K562 (cell line): ENCODE measurements around the gene USHBP1. TPM values are rescaled to one million over a fixed set of nuclear protein-coding genes. Genes with fewer than 3 reads are reported as not detected.

Source experiments
- ATAC-seq: fragments of 200-7000 bp; cut with Tn5 transposase; 3 replicates; pipeline ENCODE4 v1.9.1; 2020; ENCODE audit warnings: moderate library complexity
- BruUV-seq: library from RNA; stranded (reverse); fragments of 400-500 nt; replicated peaks from 2 replicates; lab custom pipeline; 2021; lab: Mats Ljungman, UMichigan
- CTCF ChIA-PET: fragments of 300-600 bp; formaldehyde crosslinking; extraction: SDS; loops from one replicate; lab custom pipeline; 2021; ENCODE audit warnings: low intra/inter-chr PET ratio; lab: Yijun Ruan, JAX
- POLR2A ChIA-PET: fragments of 300-600, 350-650 bp; sonication (Branson Sonifier 250); formaldehyde crosslinking; extraction: SDS; loops from one replicate; lab custom pipeline; 2021; ENCODE audit warnings: antibody characterized with exemption, inconsistent platforms; lab: Yijun Ruan, JAX
- DNase-seq, 4 experiments: peaks; one replicate each; pipeline versions ENCODE4 v3.0.0 to v3.0.0-alpha.2; 2011 to 2018; ENCODE audit warnings: low spot score in 3 of 4, mixed read lengths in 3 of 4; ENCODE audit errors: extremely low read depth in 1 of 4
- FAIRE-seq: peaks from 2 replicates; lab custom pipeline; 2011; peaks lifted over from hg19 to GRCh38; lab: Jason Lieb, UNC
- H2AFZ ChIP-seq: 2 replicates; pipeline ENCODE4 v1.6.0; 2011; ENCODE audit warnings: low read depth, low read length, control low read depth, inconsistent platforms
- H3K27ac ChIP-seq: fragments of 200-600 bp; 3 replicates; pipeline ENCODE4 v1.8.0; 2011; ENCODE audit warnings: low read depth, mild to moderate bottlenecking, control low read depth, inconsistent platforms, low read length, moderate library complexity, mixed read lengths; ENCODE audit errors: extremely low read depth
- H3K27me3 ChIP-seq, 2 experiments: fragments of 300-600 bp in 1 of 2; 2 replicates in 1 of 2; 3 replicates in 1 of 2; pipeline versions ENCODE4 v1.6.0 to v1.8.0; 2011; ENCODE audit warnings: inconsistent platforms in 2 of 2, low read length in 2 of 2, mild to moderate bottlenecking in 1 of 2, mixed read lengths in 1 of 2, moderate library complexity in 1 of 2; ENCODE audit not compliant: control insufficient read depth in 2 of 2, insufficient read depth in 2 of 2
- H3K36me3 ChIP-seq: fragments of 300-600 bp; 3 replicates; pipeline ENCODE4 v1.8.0; 2011; ENCODE audit warnings: mild to moderate bottlenecking, low read length, inconsistent platforms; ENCODE audit not compliant: control insufficient read depth, insufficient read depth
- H3K4me1 ChIP-seq, 2 experiments: fragments of 200-600 bp in 1 of 2; replicated peaks in 1 of 2; 2 replicates in 1 of 2; 3 replicates in 1 of 2; pipeline versions ENCODE4 v1.5.1 to v1.8.0; 2011; ENCODE audit warnings: inconsistent platforms in 2 of 2, low read length in 2 of 2, mild to moderate bottlenecking in 1 of 2, mixed read lengths in 1 of 2, moderate library complexity in 1 of 2; ENCODE audit not compliant: control insufficient read depth in 2 of 2, insufficient read depth in 2 of 2
- H3K4me2 ChIP-seq: 2 replicates; pipeline ENCODE4 v1.6.1; 2011; ENCODE audit warnings: low read length, control low read depth, inconsistent platforms, mixed read lengths; ENCODE audit not compliant: insufficient read depth
- H3K4me3 ChIP-seq: fragments of 200-600 bp; sonication (generic), shearing (Covaris generic); 2 replicates; pipeline ENCODE4 v1.5.1; 2016; ENCODE audit warnings: control low read depth, inconsistent platforms
- H3K79me2 ChIP-seq: fragments of 200-600 bp; 3 replicates; pipeline ENCODE4 v1.8.0; 2011; ENCODE audit warnings: low read length, inconsistent platforms; ENCODE audit not compliant: control insufficient read depth, insufficient read depth
- H3K9ac ChIP-seq, 2 experiments: 2 replicates each; pipeline versions ENCODE4 v1.6.0 to v1.6.1; 2011; ENCODE audit warnings: low read depth in 2 of 2, low read length in 2 of 2, control low read depth in 1 of 2, inconsistent platforms in 1 of 2, mild to moderate bottlenecking in 1 of 2, mixed read lengths in 1 of 2; ENCODE audit not compliant: insufficient read depth in 1 of 2
- H3K9me1 ChIP-seq: one replicate; pipeline ENCODE4 v1.6.0; 2011; ENCODE audit warnings: inconsistent platforms, mild to moderate bottlenecking, low read length, moderate library complexity; ENCODE audit not compliant: control insufficient read depth, insufficient read depth
- H3K9me3 ChIP-seq: replicated peaks from 2 replicates; pipeline ENCODE4 v1.5.1; 2011; ENCODE audit warnings: low read depth, low read length, inconsistent platforms; ENCODE audit not compliant: control insufficient read depth, insufficient read depth
- H4K20me1 ChIP-seq: replicated peaks from 2 replicates; pipeline ENCODE4 v1.6.1; 2011; ENCODE audit warnings: low read length, inconsistent platforms, mixed read lengths; ENCODE audit not compliant: control insufficient read depth, insufficient read depth
- BRCA1 ChIP-seq, 2 experiments: fragments of 450-650 bp in 1 of 2; sonication (generic) in 1 of 2; formaldehyde crosslinking in 1 of 2; IDR thresholded peaks; 2 replicates each; pipeline versions ENCODE4 v1.5.0 to v1.6.1; 2017 to 2020; ENCODE audit warnings: mild to moderate bottlenecking in 1 of 2, missing genetic modification reagents in 1 of 2
- CEBPG ChIP-seq, 3 experiments: fragments of 200-800 bp in 1 of 3; sonication (Bioruptor generic) in 1 of 3; sonication (generic) in 1 of 3; formaldehyde crosslinking in 1 of 3; IDR thresholded peaks in 2 of 3; conservative IDR thresholded peaks in 1 of 3; 2 replicates each; pipeline versions ENCODE4 v1.6.1 to v1.8.0; 2016 to 2022; ENCODE audit warnings: missing compliant biosample characterization in 2 of 3, missing genetic modification characterization in 2 of 3, mild to moderate bottlenecking in 1 of 3, missing genetic modification reagents in 1 of 3
- CREB1 ChIP-seq, 2 experiments: sonication (generic) in 1 of 2; formaldehyde crosslinking in 1 of 2; IDR thresholded peaks; 2 replicates each; pipeline versions ENCODE4 v1.6.1 to v1.8.0; 2012 to 2022; ENCODE audit warnings: inconsistent platforms in 1 of 2, mild to moderate bottlenecking in 1 of 2, missing genetic modification reagents in 1 of 2, moderate library complexity in 1 of 2
- GABPB2 ChIP-seq: fragments of 250-450 bp; sonication (Bioruptor Pico); conservative IDR thresholded peaks from 2 replicates; pipeline ENCODE4 v1.5.1; 2021; ENCODE audit warnings: mild to moderate bottlenecking
- KLF16 ChIP-seq: IDR thresholded peaks from 2 replicates; pipeline ENCODE4 v1.6.1; 2016; ENCODE audit warnings: antibody characterized with exemption
- MCM5 ChIP-seq: fragments of 450-650 bp; IDR thresholded peaks from 2 replicates; pipeline ENCODE4 v1.6.1; 2016; ENCODE audit warnings: low read depth
- SMARCA5 ChIP-seq: fragments of 450-650 bp; IDR thresholded peaks from 2 replicates; pipeline ENCODE4 v1.6.1; 2016
- SRSF9 ChIP-seq: fragments of 200-400 bp; formaldehyde crosslinking; IDR thresholded peaks from 2 replicates; pipeline ENCODE4 v1.6.1; 2017; ENCODE audit warnings: low read depth, low read length, borderline replicate concordance
- ZC3H4 ChIP-seq: sonication (generic); formaldehyde crosslinking; IDR thresholded peaks from 2 replicates; pipeline ENCODE4 v1.9.0; 2021; ENCODE audit warnings: missing genetic modification reagents, borderline replicate concordance
- ZNF57 ChIP-seq: fragments of 450-650 bp; formaldehyde crosslinking; IDR thresholded peaks from 2 replicates; pipeline ENCODE4 v1.4.0; 2020; ENCODE audit warnings: mild to moderate bottlenecking, moderate library complexity
- WGBS: fragments of 100-300 bp; shearing (Covaris generic); methylation state at CpG from one replicate; pipeline ENCODE4 v1.1.6; 2016; ENCODE audit warnings: low coverage, mixed read lengths; ENCODE audit not compliant: insufficient coverage; ENCODE audit errors: missing lambda C conversion rate; 5-methylcytosine and 5-hydroxymethylcytosine counted together
- in situ Hi-C: fragments of 300-500 bp; cut with MboI; formaldehyde crosslinking; loops from 4 replicates; pipeline ENCODE4 v1.15.0; 2018; ENCODE audit warnings: inconsistent platforms, mixed read lengths
- intact Hi-C: fragments of 100-400 bp; cut with micrococcal nuclease; formaldehyde crosslinking; loops from 2 replicates; pipeline ENCODE4 v1.14.2; 2022
- polyA plus RNA-seq, 8 experiments: library from polyadenylated mRNA; depleted of rRNA in 4 of 8; stranded (reverse) in 5 of 8; unstranded in 3 of 8; fragments of >200 nt; fragmentation: Nextera tagmentation in 2 of 8; fragmentation: Illumina TruSeq in 1 of 8; extraction: Ambion mirVana in 2 of 8; extraction: Trizol in 1 of 8; gene quantifications; 2 replicates each; pipeline versions ENCODE4 v1.2.1 to v1.2.3, GENCODE V29; 2011 to 2014; ENCODE audit warnings: inconsistent platforms in 1 of 8, missing spikeins in 1 of 8
- total RNA-seq, 7 experiments: library from RNA; depleted of rRNA in 6 of 7; stranded (reverse); fragments of >200 nt in 6 of 7; fragmentation: Illumina TruSeq in 2 of 7; extraction: Trizol in 2 of 7; gene quantifications; 2 replicates each; pipeline versions ENCODE4 v1.2.1 to v1.2.3, GENCODE V29; 2011 to 2021; ENCODE audit warnings: low replicate concordance in 1 of 7
- TF ChIP-seq, protein P1 (sequence below): fragments of 250-450 bp; sonication (Bioruptor Pico); IDR thresholded peaks from 2 replicates; pipeline ENCODE4 v1.5.0; 2020; ENCODE audit warnings: mild to moderate bottlenecking, borderline replicate concordance
- TF ChIP-seq, protein P2 (sequence below): fragments of 450-650 bp; IDR thresholded peaks from 2 replicates; pipeline ENCODE4 v1.6.1; 2018; ENCODE audit not compliant: partially characterized antibody

Gene USHBP1
- total and polyA plus RNA-seq, 9 of the 15 experiments (the other 6 are each of a cell fraction or from before 2014, with no cell fraction given), result 0.03 to 0.10 (median 0.05) TPM; not detected in 5

DNA sequence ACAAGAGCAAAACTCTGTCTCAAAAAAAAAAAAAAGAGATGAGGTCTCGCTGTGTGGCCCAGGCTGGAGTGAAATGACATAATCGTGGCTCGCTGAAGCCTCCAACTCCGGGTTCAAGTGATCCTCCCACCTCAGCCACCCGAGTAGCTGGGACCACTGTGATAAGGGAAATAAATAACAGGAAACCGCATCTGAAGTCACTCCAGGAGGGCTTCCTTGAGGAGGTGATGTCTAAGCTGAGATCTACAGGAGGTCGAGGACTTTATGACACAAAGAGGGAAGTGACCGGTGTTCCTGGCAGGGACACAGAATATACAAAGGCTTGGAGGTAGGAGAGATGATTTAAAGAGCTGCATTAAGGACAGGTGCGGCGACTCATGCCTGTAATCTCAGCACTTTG, 9.9 kb downstream of the USHBP1 start (continued):
- TF ChIP-seq SMARCA5, result peak; percentile 92
- TF ChIP-seq, all 486 proteins: peak for 19

DNA sequence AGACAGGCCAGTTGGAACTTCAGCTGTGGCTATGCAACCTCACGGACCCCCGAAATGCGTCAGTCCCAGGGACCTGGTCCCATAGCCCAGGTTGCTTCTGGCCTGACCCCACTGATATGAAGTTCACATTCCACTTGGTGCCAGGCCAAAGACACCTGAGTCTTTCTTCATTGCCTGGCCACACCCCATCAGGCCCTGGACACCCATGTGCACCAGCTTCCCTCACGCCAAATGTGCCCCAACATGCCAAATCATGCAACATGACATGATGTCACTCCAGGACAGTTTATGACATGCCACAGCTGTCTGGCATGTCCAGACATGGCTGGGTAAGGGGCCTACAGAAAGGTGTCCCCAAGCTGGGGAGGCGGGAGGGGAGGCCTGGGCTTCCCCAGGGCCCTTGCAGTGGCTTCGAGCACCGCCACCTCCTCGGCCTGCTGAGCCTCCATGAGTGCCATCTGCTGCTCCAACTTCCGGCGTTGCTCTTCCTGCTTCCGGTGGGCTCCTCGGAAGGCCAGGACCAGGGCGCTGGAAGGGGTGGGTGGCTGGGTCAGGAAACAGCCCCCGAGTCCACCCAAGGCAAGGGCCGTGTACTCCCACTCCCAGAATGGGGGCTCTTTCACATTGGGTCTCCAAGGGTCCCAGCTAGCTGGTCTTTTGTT, 14.5 kb downstream of the USHBP1 start:
- Histone ChIP-seq H3K9me1 (no peaks in the 10 kb centered on the region), H3K27me3 (no peaks in the 10 kb centered on the region), H3K4me1 (peaks cover 35 to 54% of the 10 kb centered on the region in 2 experiments), H3K4me2 (no peak overlapping the region), H3K9me3 (no peaks in the 10 kb centered on the region), H3K27ac (peak overlapping the region; percentile 53; the same call in 1 of the 3 replicates), H3K9ac (peak overlapping the region in 1 of 2 experiments; percentile 80; a peak in 1 of 4 replicates), H3K4me3 (no peak overlapping the region), H3K36me3 (no peaks in the 10 kb centered on the region), H2AFZ (no peak overlapping the region), H3K79me2 (peaks cover 5% of the 10 kb centered on the region), H4K20me1 (no peaks in the 10 kb centered on the region)
- 79% methylated on average over 11 of the region's 15 CpGs for WGBS
- in situ Hi-C loops, result no loop called here
- no peak for DNase-seq
- ChIA-PET CTCF (no interaction called here), POLR2A (interaction anchor here (0.5 to 1.4 kb wide), 9 partner anchors 8 to 35 kb away, joined by 3 to 6 read pairs (median 3); partner anchors contain the start of gene USE1)
- FAIRE-seq, result no peak
- ATAC-seq, result no peak
- intact Hi-C loops, result loop anchor here (5.0 kb wide), 1 partner anchor 43 kb away; no protein-coding TSS in a partner anchor
- no TSS peak for BruUV-seq
- TF ChIP-seq CREB1 (IDR thresholded peaks at IDR 0.05), result no peak
- no peak for TF ChIP-seq CREB1 (CRISPR knock-in tag; IDR thresholded peaks at IDR 0.05)
- TF ChIP-seq KLF16, result no peak
- TF ChIP-seq, protein P1, sequence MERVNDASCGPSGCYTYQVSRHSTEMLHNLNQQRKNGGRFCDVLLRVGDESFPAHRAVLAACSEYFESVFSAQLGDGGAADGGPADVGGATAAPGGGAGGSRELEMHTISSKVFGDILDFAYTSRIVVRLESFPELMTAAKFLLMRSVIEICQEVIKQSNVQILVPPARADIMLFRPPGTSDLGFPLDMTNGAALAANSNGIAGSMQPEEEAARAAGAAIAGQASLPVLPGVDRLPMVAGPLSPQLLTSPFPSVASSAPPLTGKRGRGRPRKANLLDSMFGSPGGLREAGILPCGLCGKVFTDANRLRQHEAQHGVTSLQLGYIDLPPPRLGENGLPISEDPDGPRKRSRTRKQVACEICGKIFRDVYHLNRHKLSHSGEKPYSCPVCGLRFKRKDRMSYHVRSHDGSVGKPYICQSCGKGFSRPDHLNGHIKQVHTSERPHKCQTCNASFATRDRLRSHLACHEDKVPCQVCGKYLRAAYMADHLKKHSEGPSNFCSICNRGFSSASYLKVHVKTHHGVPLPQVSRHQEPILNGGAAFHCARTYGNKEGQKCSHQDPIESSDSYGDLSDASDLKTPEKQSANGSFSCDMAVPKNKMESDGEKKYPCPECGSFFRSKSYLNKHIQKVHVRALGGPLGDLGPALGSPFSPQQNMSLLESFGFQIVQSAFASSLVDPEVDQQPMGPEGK (CRISPR knock-in tag), result no peak
- TF ChIP-seq ZNF57 (CRISPR knock-in tag), result no peak
- TF ChIP-seq CEBPG (CRISPR knock-in tag; IDR thresholded peaks at IDR 0.05), result peak; percentile 25; the same call in 1 of the 2 replicates
- no peak for TF ChIP-seq CEBPG (tag; conservative IDR thresholded peaks at IDR 0.05 in 1 of 2, IDR thresholded peaks at IDR 0.05 in 1 of 2)
- TF ChIP-seq MCM5, result no peak
- TF ChIP-seq GABPB2 (CRISPR knock-in tag), result no peak
- TF ChIP-seq, protein P2, sequence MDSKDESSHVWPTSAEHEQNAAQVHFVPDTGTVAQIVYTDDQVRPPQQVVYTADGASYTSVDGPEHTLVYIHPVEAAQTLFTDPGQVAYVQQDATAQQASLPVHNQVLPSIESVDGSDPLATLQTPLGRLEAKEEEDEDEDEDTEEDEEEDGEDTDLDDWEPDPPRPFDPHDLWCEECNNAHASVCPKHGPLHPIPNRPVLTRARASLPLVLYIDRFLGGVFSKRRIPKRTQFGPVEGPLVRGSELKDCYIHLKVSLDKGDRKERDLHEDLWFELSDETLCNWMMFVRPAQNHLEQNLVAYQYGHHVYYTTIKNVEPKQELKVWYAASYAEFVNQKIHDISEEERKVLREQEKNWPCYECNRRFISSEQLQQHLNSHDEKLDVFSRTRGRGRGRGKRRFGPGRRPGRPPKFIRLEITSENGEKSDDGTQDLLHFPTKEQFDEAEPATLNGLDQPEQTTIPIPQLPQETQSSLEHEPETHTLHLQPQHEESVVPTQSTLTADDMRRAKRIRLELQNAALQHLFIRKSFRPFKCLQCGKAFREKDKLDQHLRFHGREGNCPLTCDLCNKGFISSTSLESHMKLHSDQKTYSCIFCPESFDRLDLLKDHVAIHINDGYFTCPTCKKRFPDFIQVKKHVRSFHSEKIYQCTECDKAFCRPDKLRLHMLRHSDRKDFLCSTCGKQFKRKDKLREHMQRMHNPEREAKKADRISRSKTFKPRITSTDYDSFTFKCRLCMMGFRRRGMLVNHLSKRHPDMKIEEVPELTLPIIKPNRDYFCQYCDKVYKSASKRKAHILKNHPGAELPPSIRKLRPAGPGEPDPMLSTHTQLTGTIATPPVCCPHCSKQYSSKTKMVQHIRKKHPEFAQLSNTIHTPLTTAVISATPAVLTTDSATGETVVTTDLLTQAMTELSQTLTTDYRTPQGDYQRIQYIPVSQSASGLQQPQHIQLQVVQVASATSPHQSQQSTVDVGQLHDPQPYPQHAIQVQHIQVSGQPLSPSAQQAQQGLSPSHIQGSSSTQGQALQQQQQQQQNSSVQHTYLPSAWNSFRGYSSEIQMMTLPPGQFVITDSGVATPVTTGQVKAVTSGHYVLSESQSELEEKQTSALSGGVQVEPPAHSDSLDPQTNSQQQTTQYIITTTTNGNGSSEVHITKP, result peak; percentile 29
- no peak for TF ChIP-seq SRSF9
- TF ChIP-seq BRCA1 (IDR thresholded peaks at IDR 0.05), result no peak
- 0 out of 2 replicates have a peak, but pooled peaks have one; percentile 26 for TF ChIP-seq BRCA1 (CRISPR knock-in tag; IDR thresholded peaks at IDR 0.05)
- TF ChIP-seq ZC3H4 (CRISPR knock-in tag), result 0 out of 2 replicates have a peak, but pooled peaks have one; percentile 45
